ENCODE results near the gene PDE2A.

DNA sequence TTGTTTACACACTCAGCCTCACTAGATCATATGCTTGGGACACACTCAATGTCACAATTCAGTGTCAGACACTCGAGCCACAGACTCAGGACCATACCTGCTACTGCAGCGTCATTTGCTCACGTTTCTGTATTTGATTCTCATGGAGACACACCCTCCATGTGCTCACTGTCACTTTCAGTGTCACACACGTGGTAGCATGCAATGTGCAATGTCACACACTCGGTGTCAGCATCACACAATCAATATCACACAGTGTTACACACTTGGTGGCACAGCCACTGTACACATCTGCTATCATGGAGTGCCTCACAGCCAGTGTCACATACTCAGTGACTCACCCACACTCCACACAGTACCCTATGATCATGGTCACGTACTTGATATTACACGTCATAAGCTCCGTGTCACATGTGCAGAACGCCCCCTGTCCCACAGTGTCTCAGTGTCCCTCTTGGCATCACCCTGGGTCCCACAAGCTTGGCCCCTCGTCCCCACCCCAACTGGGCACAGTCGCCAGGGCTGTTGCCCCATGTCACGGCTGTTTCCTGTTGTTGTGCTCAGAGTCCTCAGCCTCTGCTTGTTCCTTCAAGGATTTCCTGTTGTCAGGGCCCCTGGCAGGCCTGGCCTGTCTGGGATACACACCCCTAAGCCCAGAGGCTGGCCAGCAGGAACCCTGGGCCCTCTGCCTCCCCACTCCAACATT lies 49.6 kb downstream of the PDE2A start:
- TF ChIP-seq ZNF274 (IDR thresholded peaks at IDR 0.05; ENCODE audit: low read depth, low read length), result no peak
- TF ChIP-seq YY1 (IDR thresholded peaks at IDR 0.05; ENCODE audit: insufficient read depth, insufficient read length), result no peak
- no peak for TF ChIP-seq SUZ12 (IDR thresholded peaks at IDR 0.05; ENCODE audit: extremely low read depth, insufficient read depth, insufficient read length)

All from NT2/D1 (cell line).